HepG2 (cell line): ENCODE measurements around the gene PDE2A. TPM values are rescaled to one million over a fixed set of nuclear protein-coding genes. Genes with fewer than 3 reads are reported as not detected.

Source experiments
- ATAC-seq: fragments of 200-7000 bp; cut with Tn5 transposase; 3 replicates; pipeline ENCODE4 v1.9.1; 2020; ENCODE audit warnings: mild to moderate bottlenecking, moderate library complexity
- BruUV-seq: library from RNA; stranded (reverse); fragments of 400-500 nt; replicated peaks from 2 replicates; lab custom pipeline; 2021; lab: Mats Ljungman, UMichigan
- CTCF ChIA-PET: fragments of 300-600 bp; formaldehyde crosslinking; extraction: SDS; loops from one replicate; lab custom pipeline; 2021; ENCODE audit warnings: low total read pairs, inconsistent platforms, low intra/inter-chr PET ratio; lab: Yijun Ruan, JAX
- POLR2A ChIA-PET: fragments of 350-600 bp; sonication (Branson Sonifier 250); formaldehyde crosslinking; loops from one replicate; lab custom pipeline; 2020; ENCODE audit warnings: antibody characterized with exemption, inconsistent platforms; lab: Yijun Ruan, JAX
- DNase-seq: peaks from one replicate; pipeline ENCODE4 v3.0.0-alpha.2; 2015; ENCODE audit warnings: low spot score
- FAIRE-seq: peaks from 3 replicates; lab custom pipeline; 2011; peaks lifted over from hg19 to GRCh38; lab: Jason Lieb, UNC
- H2AFZ ChIP-seq: one replicate; pipeline ENCODE4 v1.6.1; 2011; ENCODE audit warnings: low read length, inconsistent platforms
- H3K27ac ChIP-seq: fragments of 300-600 bp; 3 replicates; pipeline ENCODE4 v1.8.0; 2011; ENCODE audit warnings: mixed run types, mild to moderate bottlenecking, mixed read lengths, low read length, inconsistent platforms; ENCODE audit not compliant: insufficient read depth; ENCODE audit errors: extremely low read length
- H3K27me3 ChIP-seq, 2 experiments: fragments of 200-600 bp in 1 of 2; 2 replicates in 1 of 2; 3 replicates in 1 of 2; pipeline versions ENCODE4 v1.6.0 to v1.8.0; 2011; ENCODE audit warnings: low read length in 2 of 2, mild to moderate bottlenecking in 2 of 2, moderate library complexity in 2 of 2, inconsistent platforms in 1 of 2; ENCODE audit not compliant: insufficient read depth in 2 of 2, control insufficient read depth in 1 of 2
- H3K36me3 ChIP-seq, 2 experiments: fragments of 200-600 bp in 1 of 2; replicated peaks in 1 of 2; 2 replicates in 1 of 2; 3 replicates in 1 of 2; pipeline versions ENCODE4 v1.5.1 to v1.8.0; 2011; ENCODE audit warnings: low read length in 2 of 2, inconsistent platforms in 1 of 2; ENCODE audit not compliant: insufficient read depth in 2 of 2, control insufficient read depth in 1 of 2
- H3K4me1 ChIP-seq: 2 replicates; pipeline ENCODE4 v1.5.1; 2012; ENCODE audit warnings: low read length, inconsistent platforms; ENCODE audit not compliant: insufficient read depth
- H3K4me2 ChIP-seq: 2 replicates; pipeline ENCODE4 v1.6.0; 2011; ENCODE audit warnings: low read depth, low read length, inconsistent platforms
- H3K4me3 ChIP-seq, 3 experiments: fragments of 200-600 bp in 1 of 3; sonication (generic), shearing (Covaris generic) in 1 of 3; replicated peaks in 1 of 3; 2 replicates each; pipeline ENCODE4 v1.5.1; 2011 to 2016; ENCODE audit warnings: low read length in 3 of 3, inconsistent platforms in 2 of 3, low read depth in 2 of 3, mild to moderate bottlenecking in 2 of 3, control low read depth in 1 of 3, mixed read lengths in 1 of 3; ENCODE audit not compliant: insufficient read depth in 1 of 3
- H3K79me2 ChIP-seq: one replicate; pipeline ENCODE4 v1.6.1; 2011; ENCODE audit warnings: low read length, inconsistent platforms; ENCODE audit not compliant: insufficient read depth
- H3K9ac ChIP-seq: 2 replicates; pipeline ENCODE4 v1.6.0; 2011; ENCODE audit warnings: mild to moderate bottlenecking, low read depth, low read length, inconsistent platforms; ENCODE audit not compliant: insufficient read depth
- H3K9me3 ChIP-seq: 2 replicates; pipeline ENCODE4 v1.5.1; 2012; ENCODE audit warnings: mild to moderate bottlenecking, low read length
- H4K20me1 ChIP-seq: 2 replicates; pipeline ENCODE4 v1.6.0; 2011; ENCODE audit warnings: inconsistent platforms, mild to moderate bottlenecking, low read length, moderate library complexity; ENCODE audit not compliant: insufficient read depth
- ATM ChIP-seq: fragments of 450-650 bp; IDR thresholded peaks from 2 replicates; pipeline ENCODE4 v1.7.1; 2017; ENCODE audit warnings: mild to moderate bottlenecking, borderline replicate concordance
- HMGXB4 ChIP-seq, 2 experiments: sonication (generic) in 1 of 2; formaldehyde crosslinking in 1 of 2; IDR thresholded peaks; 2 replicates each; pipeline versions ENCODE4 v1.4.0 to v1.6.1; 2018 to 2020; ENCODE audit warnings: missing genetic modification reagents in 2 of 2, borderline replicate concordance in 1 of 2, low read depth in 1 of 2, mild to moderate bottlenecking in 1 of 2, missing biosample characterization in 1 of 2
- MAF1 ChIP-seq: sonication (generic); formaldehyde crosslinking; IDR thresholded peaks from 2 replicates; pipeline ENCODE4 v1.5.0; 2020; ENCODE audit warnings: missing genetic modification reagents, borderline replicate concordance
- ZNF350 ChIP-seq: sonication (generic); formaldehyde crosslinking; IDR thresholded peaks from 2 replicates; pipeline ENCODE4 v1.4.0; 2020; ENCODE audit warnings: mild to moderate bottlenecking, low read depth, missing genetic modification reagents, borderline replicate concordance
- WGBS: methylation state at CpG from one replicate; pipeline ENCODE4 v1.1.6; 2017; ENCODE audit warnings: low lambda C conversion rate; 5-methylcytosine and 5-hydroxymethylcytosine counted together
- in situ Hi-C: cut with HindIII; loops from 2 replicates; pipeline ENCODE4 v1.10.0; 2017; ENCODE audit warnings: low pct_unique_long_range_greater_than_20kb; ENCODE audit not compliant: extremely low pct_ligation_motif_present
- intact Hi-C: fragments of 100-400 bp; cut with micrococcal nuclease; formaldehyde crosslinking; loops from one replicate; pipeline ENCODE4 v1.10.0; 2022; ENCODE audit not compliant: unreplicated experiment
- polyA plus RNA-seq, 8 experiments: library from polyadenylated mRNA; depleted of rRNA in 3 of 8; stranded (reverse) in 7 of 8; unstranded in 1 of 8; fragments of >200 nt; fragmentation: Illumina TruSeq in 4 of 8; extraction: Trizol in 4 of 8; gene quantifications; 2 replicates each; pipeline versions ENCODE4 v1.2.1 to v1.2.3, GENCODE V29; 2011 to 2016; ENCODE audit warnings: low read depth in 4 of 8, missing spikeins in 1 of 8, mixed read lengths in 1 of 8; ENCODE audit not compliant: insufficient read depth in 1 of 8
- total RNA-seq, 5 experiments: library from RNA; depleted of rRNA; stranded (reverse); fragments of >200 nt; fragmentation: Illumina TruSeq; extraction: Trizol; gene quantifications; 2 replicates each; pipeline ENCODE4 v1.2.3, GENCODE V29; 2016; ENCODE audit warnings: low read depth in 1 of 5

Gene PDE2A
- total and polyA plus RNA-seq, 2 of the 13 experiments (the other 11 are each of a cell fraction or from before 2014, with no cell fraction given): 3.1 TPM; not detected in 1

- TF ChIP-seq HMGXB4 (CRISPR knock-in tag; IDR thresholded peaks at IDR 0.05; ENCODE audit: borderline replicate concordance in 1 of 2, low read depth in 1 of 2) (no peak), ZNF350 (CRISPR knock-in tag) (no peak)
Measured at GRCh38 chr11:72577271-72577721, 96.9 kb downstream of the PDE2A start (continued).

DNA sequence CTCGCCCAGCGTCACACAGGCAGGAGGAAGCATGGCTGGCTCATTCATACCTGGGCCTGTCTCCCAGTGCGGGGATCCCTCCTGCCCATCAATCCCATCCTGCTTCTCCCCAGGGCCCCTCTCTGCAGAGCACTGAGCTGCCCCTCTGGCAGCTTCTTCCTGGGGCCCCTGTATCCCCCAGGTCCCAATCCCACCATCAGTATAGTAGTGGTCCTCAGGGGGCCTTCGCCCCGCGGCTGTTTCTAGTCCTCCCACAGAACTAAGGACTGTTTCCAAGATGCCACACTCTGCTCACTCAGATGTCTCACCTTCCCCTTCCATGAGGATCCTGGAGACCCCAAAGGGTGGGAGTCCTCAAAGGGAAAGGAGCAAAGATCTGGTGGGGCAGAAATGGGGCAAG, 97.6 kb downstream of the PDE2A start:
- in situ Hi-C loops: loop anchor here (5.0 kb wide), 1 partner anchor 104 kb away; no protein-coding TSS in a partner anchor
- no peaks in the 10 kb centered on the region for H3K79me2 ChIP-seq
- H3K27me3 ChIP-seq: peaks cover 2 to 36% of the 10 kb centered on the region in 2 experiments; a peak in 3 of 5 replicates
- H3K9me3 ChIP-seq: no peaks in the 10 kb centered on the region
- no peak overlapping the region for H3K4me3 ChIP-seq
- H3K4me2 ChIP-seq: no peak overlapping the region
- no peaks in the 10 kb centered on the region for H3K36me3 ChIP-seq
- CTCF ChIA-PET: no interaction called here
- no peak for TF ChIP-seq MAF1
- no peak for TF ChIP-seq ATM
- TF ChIP-seq, all 625 proteins: peak for 0
- no peak overlapping the region for H3K27ac ChIP-seq
- 59% methylated on average over 5 of the region's 6 CpGs for WGBS
- H4K20me1 ChIP-seq: no peaks in the 10 kb centered on the region
- no peak for ATAC-seq
- no peak for DNase-seq
- H3K9ac ChIP-seq: no peak overlapping the region
- H3K4me1 ChIP-seq: peaks cover 11% of the 10 kb centered on the region; the same call in 1 of the 2 replicates
- FAIRE-seq: no peak
- intact Hi-C loops: no loop called here
- BruUV-seq: no TSS peak
- no peak overlapping the region for H2AFZ ChIP-seq
- POLR2A ChIA-PET: no interaction called here
